Measurements from ENCODE around the gene TBC1D8.

The TBC1D8 gene

DNA sequence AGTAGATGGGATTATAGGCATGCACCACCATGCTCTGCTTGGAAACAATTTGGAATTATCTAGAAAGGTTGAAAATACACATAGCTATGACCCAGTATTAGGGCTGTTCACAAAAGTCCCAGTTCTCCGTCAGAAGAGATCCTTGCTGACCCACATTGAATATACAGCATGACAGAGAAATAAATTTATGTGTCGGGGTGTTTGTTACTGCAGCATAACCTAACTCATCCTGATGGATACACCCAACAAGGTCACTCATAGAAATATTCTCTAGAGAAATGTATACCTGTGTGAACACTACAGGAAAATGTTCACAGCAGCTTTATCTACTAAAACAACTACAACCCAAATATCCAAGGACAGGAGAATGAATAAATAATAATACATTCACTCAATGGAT lies 9.0 kb downstream of the TBC1D8 start:
- ChIA-PET POLR2A (ENCODE audit: low non-redundant PET) (no interaction called here), CTCF (no interaction called here)
- no peak for DNase-seq (ENCODE audit: low spot score)
- H3K27ac ChIP-seq = no peak overlapping the region
- TF ChIP-seq, protein P1, sequence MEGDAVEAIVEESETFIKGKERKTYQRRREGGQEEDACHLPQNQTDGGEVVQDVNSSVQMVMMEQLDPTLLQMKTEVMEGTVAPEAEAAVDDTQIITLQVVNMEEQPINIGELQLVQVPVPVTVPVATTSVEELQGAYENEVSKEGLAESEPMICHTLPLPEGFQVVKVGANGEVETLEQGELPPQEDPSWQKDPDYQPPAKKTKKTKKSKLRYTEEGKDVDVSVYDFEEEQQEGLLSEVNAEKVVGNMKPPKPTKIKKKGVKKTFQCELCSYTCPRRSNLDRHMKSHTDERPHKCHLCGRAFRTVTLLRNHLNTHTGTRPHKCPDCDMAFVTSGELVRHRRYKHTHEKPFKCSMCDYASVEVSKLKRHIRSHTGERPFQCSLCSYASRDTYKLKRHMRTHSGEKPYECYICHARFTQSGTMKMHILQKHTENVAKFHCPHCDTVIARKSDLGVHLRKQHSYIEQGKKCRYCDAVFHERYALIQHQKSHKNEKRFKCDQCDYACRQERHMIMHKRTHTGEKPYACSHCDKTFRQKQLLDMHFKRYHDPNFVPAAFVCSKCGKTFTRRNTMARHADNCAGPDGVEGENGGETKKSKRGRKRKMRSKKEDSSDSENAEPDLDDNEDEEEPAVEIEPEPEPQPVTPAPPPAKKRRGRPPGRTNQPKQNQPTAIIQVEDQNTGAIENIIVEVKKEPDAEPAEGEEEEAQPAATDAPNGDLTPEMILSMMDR (conservative IDR thresholded peaks at IDR 0.05; ENCODE audit: low read depth) = no peak

- CTCF ChIA-PET = interaction anchor here (0.7 to 1.2 kb wide), 2 partner anchors 11 to 129 kb away, joined by 3 to 6 read pairs; no protein-coding TSS in a partner anchor
- POLR2A ChIA-PET (ENCODE audit: low non-redundant PET) = interaction anchor here (0.6 kb wide), 1 partner anchor 138 kb away, joined by 4 read pairs; no protein-coding TSS in a partner anchor
- no peak for DNase-seq (ENCODE audit: low spot score)
- TF ChIP-seq, protein P1 (conservative IDR thresholded peaks at IDR 0.05; ENCODE audit: low read depth) = no peak
- H3K27ac ChIP-seq = peak overlapping the region; percentile 26; the same call in 1 of the 2 replicates
Observed at GRCh38 chr2:101140978-101141655, 10.1 kb downstream of the TBC1D8 start.

- no peak overlapping the region for H3K27ac ChIP-seq
- ChIA-PET POLR2A (ENCODE audit: low non-redundant PET) (no interaction called here), CTCF (interaction anchor here (0.6 kb wide), 2 partner anchors 26 to 128 kb away, joined by 3 read pairs; no protein-coding TSS in a partner anchor)
- DNase-seq (ENCODE audit: low spot score) = no peak
- TF ChIP-seq, protein P1 (conservative IDR thresholded peaks at IDR 0.05; ENCODE audit: low read depth) = no peak
Observed at GRCh38 chr2:101140237-101140636, 10.9 kb downstream of the TBC1D8 start.

DNA sequence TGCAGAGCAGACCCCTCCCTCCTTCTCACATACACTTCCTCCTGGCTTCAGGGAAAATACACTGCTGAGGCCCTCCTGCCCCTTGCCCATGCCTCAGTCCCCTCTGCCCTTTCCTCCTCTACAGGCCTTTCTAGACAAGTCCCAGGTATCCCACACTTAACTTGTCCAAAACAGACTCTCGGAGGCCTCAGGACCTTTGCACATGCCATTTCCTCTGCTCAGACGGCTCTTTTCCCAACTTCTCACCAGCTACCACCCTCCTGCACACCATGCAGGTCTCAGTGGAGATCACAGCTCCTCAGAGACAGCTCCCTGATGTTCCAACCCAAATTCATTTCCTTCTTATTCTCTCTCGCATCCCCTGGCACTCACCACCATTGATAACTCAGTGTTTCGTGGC lies 11.7 kb downstream of the TBC1D8 start:
- H3K27ac ChIP-seq = peak overlapping the region; percentile 48
- no peak for DNase-seq (ENCODE audit: low spot score)
- ChIA-PET CTCF (interaction anchor here (0.6 kb wide), 3 partner anchors 26 to 127 kb away, joined by 3 read pairs; no protein-coding TSS in a partner anchor), POLR2A (ENCODE audit: low non-redundant PET) (no interaction called here)
- TF ChIP-seq, protein P1 (conservative IDR thresholded peaks at IDR 0.05; ENCODE audit: low read depth) = no peak

GRCh38 chr2:101135412-101136296 lies 15.5 kb downstream of the TBC1D8 start:
- POLR2A ChIA-PET (ENCODE audit: low non-redundant PET) = no interaction called here
- peak overlapping the region; percentile 35 for H3K27ac ChIP-seq
- CTCF ChIA-PET = interaction anchor here (0.6 kb wide), 2 partner anchors 8 to 37 kb away, joined by 3 read pairs; no protein-coding TSS in a partner anchor
- TF ChIP-seq, protein P1 (conservative IDR thresholded peaks at IDR 0.05; ENCODE audit: low read depth) = no peak
- DNase-seq (ENCODE audit: low spot score) = no peak

GRCh38 chr2:101133492-101134100 lies 17.6 kb downstream of the TBC1D8 start:
- ChIA-PET POLR2A (ENCODE audit: low non-redundant PET) (no interaction called here), CTCF (no interaction called here)
- TF ChIP-seq, protein P1 (conservative IDR thresholded peaks at IDR 0.05; ENCODE audit: low read depth) = no peak
- DNase-seq (ENCODE audit: low spot score) = no peak
- H3K27ac ChIP-seq = no peak overlapping the region
